Stomach (tissue), 4 donors: ENCODE data around the gene PRICKLE1.

Experiments
- EP300 ChIP-seq: sonication (generic); formaldehyde crosslinking; IDR thresholded peaks from one replicate; pipeline ENCODE4 v1.6.1; 2017; ENCODE audit warnings: antibody characterized with exemption
- POLR2AphosphoS5 ChIP-seq, 3 donors: sonication (generic); formaldehyde crosslinking; IDR thresholded peaks; one replicate each; pipeline ENCODE4 v1.6.1; 2016; ENCODE audit warnings: antibody characterized with exemption in 3 of 3
- TF ChIP-seq, protein P1 (sequence below), 7 experiments: fragments of 450-650 bp in 4 of 7; fragments of 200-600 bp in 3 of 7; sonication (generic) in 3 of 7; IDR thresholded peaks; one replicate each; pipeline ENCODE4 v1.5.1; 2016 to 2019; ENCODE audit warnings: antibody characterized with exemption in 7 of 7, control low read depth in 2 of 7, mild to moderate bottlenecking in 1 of 7

DNA sequence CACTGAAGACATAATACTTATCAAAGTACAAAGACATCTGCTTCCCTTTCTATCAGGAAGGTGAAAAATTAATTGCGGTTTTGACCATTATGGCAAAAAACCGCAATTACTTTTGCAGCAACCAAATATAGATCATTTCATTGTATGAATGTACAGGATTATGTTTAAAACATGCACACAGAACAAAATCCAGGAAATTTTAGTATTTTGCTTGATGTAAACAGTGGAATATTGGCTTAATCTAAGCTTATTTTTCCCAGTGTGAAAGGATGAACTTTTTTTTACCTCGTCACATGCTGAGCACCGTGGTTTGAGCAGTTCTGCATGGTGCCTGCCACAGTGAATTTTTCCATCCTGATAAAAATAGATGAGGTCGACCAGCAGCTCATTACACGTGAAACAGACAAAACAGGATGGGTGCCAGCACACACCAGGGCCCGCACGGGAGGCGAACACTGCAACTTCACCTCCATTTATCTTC is 121.2 kb downstream of the PRICKLE1 start:
- TF ChIP-seq POLR2AphosphoS5 (IDR thresholded peaks at IDR 0.05) = no peak
- TF ChIP-seq, protein P1, sequence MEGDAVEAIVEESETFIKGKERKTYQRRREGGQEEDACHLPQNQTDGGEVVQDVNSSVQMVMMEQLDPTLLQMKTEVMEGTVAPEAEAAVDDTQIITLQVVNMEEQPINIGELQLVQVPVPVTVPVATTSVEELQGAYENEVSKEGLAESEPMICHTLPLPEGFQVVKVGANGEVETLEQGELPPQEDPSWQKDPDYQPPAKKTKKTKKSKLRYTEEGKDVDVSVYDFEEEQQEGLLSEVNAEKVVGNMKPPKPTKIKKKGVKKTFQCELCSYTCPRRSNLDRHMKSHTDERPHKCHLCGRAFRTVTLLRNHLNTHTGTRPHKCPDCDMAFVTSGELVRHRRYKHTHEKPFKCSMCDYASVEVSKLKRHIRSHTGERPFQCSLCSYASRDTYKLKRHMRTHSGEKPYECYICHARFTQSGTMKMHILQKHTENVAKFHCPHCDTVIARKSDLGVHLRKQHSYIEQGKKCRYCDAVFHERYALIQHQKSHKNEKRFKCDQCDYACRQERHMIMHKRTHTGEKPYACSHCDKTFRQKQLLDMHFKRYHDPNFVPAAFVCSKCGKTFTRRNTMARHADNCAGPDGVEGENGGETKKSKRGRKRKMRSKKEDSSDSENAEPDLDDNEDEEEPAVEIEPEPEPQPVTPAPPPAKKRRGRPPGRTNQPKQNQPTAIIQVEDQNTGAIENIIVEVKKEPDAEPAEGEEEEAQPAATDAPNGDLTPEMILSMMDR (IDR thresholded peaks at IDR 0.05) = no peak
- TF ChIP-seq EP300 = no peak
